Neural progenitor cell (in vitro differentiated cells): ENCODE measurements around the gene OAS2. TPM values are rescaled to one million over a fixed set of nuclear protein-coding genes. Genes with fewer than 3 reads are reported as not detected.

Experiments
- DNase-seq: peaks from one replicate; pipeline ENCODE4 v3.0.0-alpha.2; 2016; ENCODE audit warnings: low spot score
- H2AFZ ChIP-seq: fragments of 200-600 bp; sonication (generic); replicated peaks from 2 replicates; pipeline ENCODE4 v1.6.1; 2016; ENCODE audit warnings: antibody characterized with exemption
- H3F3A ChIP-seq: fragments of 200-600 bp; sonication (generic); 2 replicates; pipeline ENCODE4 v1.6.1; 2016; ENCODE audit warnings: antibody characterized with exemption, low read depth
- H3K27ac ChIP-seq: fragments of 200-600 bp; sonication (generic); 2 replicates; pipeline ENCODE4 v1.5.1; 2016; ENCODE audit warnings: mild to moderate bottlenecking
- H3K27me3 ChIP-seq: fragments of 200-600 bp; sonication (generic); 2 replicates; pipeline ENCODE4 v1.6.1; 2016; ENCODE audit warnings: mild to moderate bottlenecking, moderate library complexity
- H3K36me3 ChIP-seq: fragments of 200-600 bp; sonication (generic); 2 replicates; pipeline ENCODE4 v1.5.1; 2016
- H3K4me1 ChIP-seq: fragments of 200-600 bp; sonication (generic); 2 replicates; pipeline ENCODE4 v1.6.1; 2016; ENCODE audit warnings: mixed run types
- H3K4me2 ChIP-seq: fragments of 200-600 bp; sonication (generic); 2 replicates; pipeline ENCODE4 v1.6.1; 2016
- H3K4me3 ChIP-seq: fragments of 200-600 bp; sonication (generic); 2 replicates; pipeline ENCODE4 v1.5.1; 2016
- H3K79me2 ChIP-seq: fragments of 200-600 bp; sonication (generic); 2 replicates; pipeline ENCODE4 v1.6.1; 2016; ENCODE audit warnings: low read depth
- H3K9ac ChIP-seq: fragments of 200-600 bp; sonication (generic); 2 replicates; pipeline ENCODE4 v1.6.1; 2016
- H3K9me3 ChIP-seq: fragments of 200-600 bp; sonication (generic); 2 replicates; pipeline ENCODE4 v1.5.1; 2016; ENCODE audit warnings: low read depth
- H4K20me1 ChIP-seq: fragments of 200-600 bp; sonication (generic); 2 replicates; pipeline ENCODE4 v1.6.1; 2016; ENCODE audit warnings: low read depth
- H3K27ac Mint-ChIP-seq: 3 replicates; pipeline ENCODE4 v1.8.0; 2021; ENCODE audit warnings: mixed read lengths
- H3K27me3 Mint-ChIP-seq: 2 replicates; pipeline ENCODE4 v1.8.0; 2022; ENCODE audit warnings: low read depth, mild to moderate bottlenecking, inconsistent platforms, moderate library complexity, mixed read lengths; ENCODE audit not compliant: insufficient read depth
- H3K36me3 Mint-ChIP-seq: 3 replicates; pipeline ENCODE4 v1.8.0; 2021; ENCODE audit warnings: mixed read lengths
- H3K4me1 Mint-ChIP-seq: 3 replicates; pipeline ENCODE4 v1.8.0; 2021; ENCODE audit warnings: mixed read lengths
- H3K4me3 Mint-ChIP-seq: 3 replicates; pipeline ENCODE4 v1.8.0; 2021; ENCODE audit warnings: mild to moderate bottlenecking, moderate library complexity, mixed read lengths
- H3K9me3 Mint-ChIP-seq: 3 replicates; pipeline ENCODE4 v1.8.0; 2020; ENCODE audit warnings: mixed read lengths
- CTCF ChIP-seq: fragments of 200-600 bp; sonication (generic); IDR thresholded peaks from 2 replicates; pipeline ENCODE4 v1.5.1; 2017; ENCODE audit warnings: antibody characterized with exemption, mild to moderate bottlenecking
- EZH2 ChIP-seq: fragments of 200-600 bp; sonication (generic); IDR thresholded peaks from 2 replicates; pipeline ENCODE4 v1.6.1; 2017; ENCODE audit warnings: antibody characterized with exemption, mild to moderate bottlenecking, moderate library complexity
- EZH2phosphoT487 ChIP-seq: fragments of 200-600 bp; sonication (generic); IDR thresholded peaks from 2 replicates; pipeline ENCODE4 v1.6.1; 2017; ENCODE audit warnings: antibody characterized with exemption
- total RNA-seq: library from RNA; depleted of rRNA; stranded (reverse); fragments of >200 nt; gene quantifications from 2 replicates; pipeline ENCODE4 v1.2.3, GENCODE V29; 2015; ENCODE audit warnings: low replicate concordance

Gene OAS2
- total RNA-seq, 1 donor from 2014 or later: not detected

- peaks cover 24% of the 10 kb centered on the region for H3K4me1 ChIP-seq
- no peak overlapping the region for H3K4me3 Mint-ChIP-seq
- H3K36me3 Mint-ChIP-seq: no peaks in the 10 kb centered on the region
- no peak overlapping the region for H3K9ac ChIP-seq
- H3K4me1 Mint-ChIP-seq: peaks cover 11% of the 10 kb centered on the region
- no peak overlapping the region for H3K27ac ChIP-seq
- no peak overlapping the region for H3K27ac Mint-ChIP-seq
- no peaks in the 10 kb centered on the region for H3K36me3 ChIP-seq
- H3K9me3 Mint-ChIP-seq: no peaks in the 10 kb centered on the region
- no peaks in the 10 kb centered on the region for H3K79me2 ChIP-seq
- DNase-seq: no peak
- no peak overlapping the region for H2AFZ ChIP-seq
- no peak overlapping the region for H3K4me2 ChIP-seq
- H3K27me3 Mint-ChIP-seq: peaks cover 11% of the 10 kb centered on the region
- H3K4me3 ChIP-seq: no peak overlapping the region
- peaks cover 17% of the 10 kb centered on the region for H3F3A ChIP-seq
- H3K27me3 ChIP-seq: peaks cover 42% of the 10 kb centered on the region
- H3K9me3 ChIP-seq: no peaks in the 10 kb centered on the region
- no peak for TF ChIP-seq CTCF
- no peak for TF ChIP-seq EZH2
- no peaks in the 10 kb centered on the region for H4K20me1 ChIP-seq
Observed at GRCh38 chr12:112936264-112936663, 42.1 kb upstream of the OAS2 start.

- no peaks in the 10 kb centered on the region for H3K36me3 ChIP-seq
- H3K9me3 Mint-ChIP-seq: no peaks in the 10 kb centered on the region
- peaks cover 13% of the 10 kb centered on the region for H3F3A ChIP-seq
- H3K27me3 Mint-ChIP-seq: peaks cover 11% of the 10 kb centered on the region
- peaks cover 8% of the 10 kb centered on the region for H3K4me1 Mint-ChIP-seq
- H4K20me1 ChIP-seq: no peaks in the 10 kb centered on the region
- no peaks in the 10 kb centered on the region for H3K36me3 Mint-ChIP-seq
- H3K4me2 ChIP-seq: no peak overlapping the region
- no peaks in the 10 kb centered on the region for H3K9me3 ChIP-seq
- H3K9ac ChIP-seq: no peak overlapping the region
- DNase-seq: no peak
- H3K4me1 ChIP-seq: peaks cover 21% of the 10 kb centered on the region
- peaks cover 42% of the 10 kb centered on the region for H3K27me3 ChIP-seq
- H3K79me2 ChIP-seq: no peaks in the 10 kb centered on the region
- no peak overlapping the region for H2AFZ ChIP-seq
- H3K27ac Mint-ChIP-seq: no peak overlapping the region
- no peak overlapping the region for H3K4me3 Mint-ChIP-seq
- TF ChIP-seq EZH2 (no peak), CTCF (no peak), EZH2phosphoT487 (no peak)
- H3K27ac ChIP-seq: no peak overlapping the region
- no peak overlapping the region for H3K4me3 ChIP-seq
Observed at GRCh38 chr12:112936927-112937326, 41.4 kb upstream of the OAS2 start.

- no peak within 1 kb of the TSS for H3K9ac ChIP-seq
- H3K27ac Mint-ChIP-seq: no peak within 1 kb of the TSS
- DNase-seq: peak; percentile 49
Observed at GRCh38 chr12:112937741-112938719, 40.3 kb upstream of the OAS2 start, which contains the start of gene OAS3. TSS of gene OAS3 (plus strand) at chr12:112938474. CDS start at chr12:112938531, 57 bp downstream.

More at GRCh38 chr12:112937741-112938719, 40.3 kb upstream of the OAS2 start, which contains the start of gene OAS3:
- no peaks in the 10 kb centered on the region for H3K4me1 Mint-ChIP-seq
- H3K4me3 ChIP-seq: peak within 1 kb of the TSS; percentile 46
- H3K79me2 ChIP-seq: no peaks in the 10 kb centered on the region
- H3K27ac ChIP-seq: no peak within 1 kb of the TSS
- TF ChIP-seq EZH2: peak; percentile 45
- no peak for TF ChIP-seq EZH2phosphoT487
- H3K27me3 ChIP-seq: peaks cover 42% of the 10 kb centered on the region
- H3K9me3 Mint-ChIP-seq: no peaks in the 10 kb centered on the region
- H3F3A ChIP-seq: peaks cover 2% of the 10 kb centered on the region
- peak within 1 kb of the TSS; percentile 72 for H3K4me2 ChIP-seq
- H3K4me1 ChIP-seq: peaks cover 10% of the 10 kb centered on the region
- H4K20me1 ChIP-seq: no peaks in the 10 kb centered on the region
- no peaks in the 10 kb centered on the region for H3K36me3 Mint-ChIP-seq
- H3K27me3 Mint-ChIP-seq: peaks cover 11% of the 10 kb centered on the region
- H3K4me3 Mint-ChIP-seq: peak within 1 kb of the TSS; percentile 66
- H3K9me3 ChIP-seq: no peaks in the 10 kb centered on the region
- peak within 1 kb of the TSS; percentile 18 for H2AFZ ChIP-seq
- no peaks in the 10 kb centered on the region for H3K36me3 ChIP-seq
